LHCN-M2 (cell line): Measurements from ENCODE around the gene PIGQ. TPM values are rescaled to one million over a fixed set of nuclear protein-coding genes. Genes with fewer than 3 reads are reported as not detected.
A peak's percentile ranks its signal among the peaks of the same experiment; 100 is the strongest.
"Not testable (repeated sequence)": the region's sequence is repeated elsewhere in the genome, so short reads cannot be mapped to it uniquely, and the experiment has no call there.

Source experiments
- DNase-seq: peaks from one replicate; pipeline ENCODE4 v3.0.0-alpha.2; 2012; ENCODE audit warnings: low read depth
- total RNA-seq: library from RNA; depleted of rRNA; stranded (reverse); fragments of >200 nt; gene quantifications from 2 replicates; pipeline ENCODE4 v1.2.3, GENCODE V29; 2014

PIGQ gene
- total RNA-seq, 1 experiment from 2014 or later, result 46.7 TPM

DNA sequence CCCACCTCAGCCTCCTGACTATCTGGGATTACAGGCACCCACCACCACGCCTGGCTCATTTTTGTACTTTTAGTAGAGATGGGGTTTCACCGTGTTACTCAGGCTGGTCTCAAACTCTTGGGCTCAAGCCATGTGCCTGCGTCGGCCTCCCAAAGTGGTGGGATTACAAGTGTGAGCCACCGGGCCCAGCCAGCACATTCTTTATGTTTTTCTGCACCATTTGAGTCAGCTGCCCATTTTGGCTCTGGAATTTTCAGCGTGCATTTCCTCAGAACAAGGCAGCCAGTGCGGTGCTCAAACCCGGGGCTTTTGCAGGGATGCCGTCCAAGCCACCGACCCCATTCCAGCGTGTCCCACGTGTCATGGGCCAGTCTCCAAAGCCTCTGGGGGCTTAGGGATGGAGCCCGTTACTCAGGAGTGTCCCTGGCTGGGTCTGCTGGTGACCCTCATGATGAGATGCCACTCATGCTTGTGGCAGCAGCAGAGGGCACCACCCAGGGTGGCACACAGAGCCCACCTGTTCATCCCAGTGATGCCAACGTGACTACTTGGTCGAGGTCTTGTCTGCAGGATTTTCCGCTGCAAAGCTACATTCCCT lies 16.4 kb downstream of the PIGQ start:
- DNase-seq, result peak; percentile 37

DNA sequence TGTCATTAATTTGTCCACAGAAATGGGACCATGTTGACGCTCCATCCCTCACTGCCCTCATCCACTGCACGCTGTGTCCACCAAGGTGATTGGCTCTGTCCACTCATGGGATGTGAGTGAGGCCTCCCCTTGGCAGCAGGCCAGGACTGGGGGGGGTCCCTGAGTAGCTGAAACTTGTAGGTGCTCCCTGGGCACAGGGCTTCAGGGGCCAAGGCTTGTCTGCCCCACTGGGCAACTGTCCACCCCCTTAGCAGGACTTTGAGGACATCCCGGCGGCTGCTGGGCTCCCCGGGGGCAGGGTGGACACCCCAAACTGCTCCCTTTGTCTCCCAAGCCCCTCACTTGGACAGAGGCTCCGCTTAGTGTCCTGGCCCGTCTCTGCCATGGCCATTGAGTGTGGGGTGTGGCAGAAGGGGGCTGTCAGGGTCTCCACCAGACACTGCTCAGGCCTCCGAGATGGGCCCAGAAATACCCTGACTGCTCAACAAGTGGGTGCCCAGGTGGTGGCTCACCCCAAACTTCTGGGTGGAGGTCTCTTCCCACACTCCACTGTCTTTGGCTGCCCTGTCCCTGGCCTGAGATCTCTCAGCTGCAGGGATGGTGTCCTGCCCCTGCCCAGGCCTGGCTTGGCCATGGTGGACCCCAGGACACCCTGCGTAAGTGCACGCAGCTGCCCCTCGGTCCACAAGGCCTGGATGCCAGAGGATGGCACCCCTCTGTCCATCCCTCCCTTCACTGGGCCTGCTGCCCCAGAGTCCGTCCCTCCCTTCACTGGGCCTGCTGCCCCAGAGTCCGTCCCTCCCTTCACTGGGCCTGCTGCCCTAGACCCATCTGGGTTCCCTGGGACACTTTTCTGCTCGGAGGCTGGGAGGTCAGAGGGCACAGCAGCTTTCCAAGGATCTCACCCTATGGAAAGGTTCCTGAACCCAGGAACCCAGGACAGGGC lies 17.1 kb downstream of the PIGQ start:
- no peak for DNase-seq

- DNase-seq, result peak; percentile 51
These were observed 18.8 kb downstream of the PIGQ start for GRCh38 chr16:588639-588888.

DNA sequence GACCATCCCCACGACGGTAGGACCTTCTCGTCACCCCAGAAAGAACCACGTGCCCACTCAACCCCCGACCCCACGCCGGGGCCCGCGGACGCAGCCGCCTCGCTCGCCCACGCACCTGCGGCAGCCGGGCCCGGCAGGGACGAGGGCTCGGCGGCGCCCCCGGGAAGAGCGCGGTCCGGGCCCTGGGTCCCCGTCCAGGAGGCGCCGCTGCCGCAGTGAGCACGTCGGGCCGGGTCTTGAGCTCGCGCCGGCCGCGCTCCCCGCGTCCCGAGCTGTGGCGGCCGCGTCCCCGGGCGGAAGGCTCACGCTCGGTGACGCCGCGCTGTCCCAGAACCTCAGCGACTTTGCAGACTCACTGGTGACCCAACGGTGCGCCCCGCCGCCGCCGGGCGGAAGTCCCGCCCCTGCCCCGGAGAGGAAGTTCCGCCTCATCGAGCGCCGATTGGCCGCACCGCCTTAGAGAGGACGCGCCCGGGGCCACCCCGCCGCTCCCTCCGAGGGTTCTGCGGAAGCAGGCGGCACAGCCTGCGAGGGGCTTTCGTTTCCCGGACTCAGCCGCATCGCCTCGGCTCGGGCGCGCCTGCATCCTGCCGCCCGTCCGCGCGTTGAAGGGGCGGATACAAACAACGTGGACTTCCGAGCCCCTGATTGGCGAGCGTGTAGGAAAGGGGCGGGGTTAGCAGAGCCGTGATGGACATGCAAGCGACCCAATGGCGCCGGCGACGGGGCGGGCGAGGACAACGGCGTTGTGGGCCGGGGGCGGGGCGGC lies 19.3 kb downstream of the PIGQ start:
- DNase-seq, result peak; percentile 90

DNA sequence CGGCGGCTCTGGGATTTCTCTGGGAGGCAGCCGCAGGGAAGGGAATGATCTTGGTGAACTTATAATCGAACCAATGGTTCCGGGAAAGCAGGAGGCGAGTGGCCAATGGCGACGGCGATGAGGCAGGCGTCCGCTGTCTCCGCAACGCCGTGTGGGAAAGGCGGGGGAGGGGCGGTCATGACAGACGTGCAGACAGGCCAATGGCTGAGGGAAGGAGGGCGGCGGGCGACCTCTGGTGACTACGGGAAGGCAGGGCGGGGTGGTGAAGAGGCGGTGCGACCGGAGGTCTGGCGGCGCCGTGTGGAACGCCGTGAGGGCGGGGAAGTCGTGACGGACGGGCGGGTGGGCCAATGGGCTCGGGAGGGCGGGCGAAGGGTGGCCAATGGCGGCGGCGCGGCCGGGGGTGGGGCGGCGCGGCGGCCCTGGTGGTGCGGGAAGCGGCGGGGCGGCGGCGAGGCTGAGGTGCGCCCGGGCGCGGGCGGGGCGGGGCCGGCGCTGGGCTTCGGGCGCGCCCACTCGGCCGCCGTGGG lies 20.0 kb downstream of the PIGQ start, which contains the start of gene RAB40C:
TSS of gene RAB40C (plus strand) at position 409 of the 530 bp plus-strand sequence. CDS start 226 bp downstream, outside the sequence.
- DNase-seq, result peak; percentile 95

DNA sequence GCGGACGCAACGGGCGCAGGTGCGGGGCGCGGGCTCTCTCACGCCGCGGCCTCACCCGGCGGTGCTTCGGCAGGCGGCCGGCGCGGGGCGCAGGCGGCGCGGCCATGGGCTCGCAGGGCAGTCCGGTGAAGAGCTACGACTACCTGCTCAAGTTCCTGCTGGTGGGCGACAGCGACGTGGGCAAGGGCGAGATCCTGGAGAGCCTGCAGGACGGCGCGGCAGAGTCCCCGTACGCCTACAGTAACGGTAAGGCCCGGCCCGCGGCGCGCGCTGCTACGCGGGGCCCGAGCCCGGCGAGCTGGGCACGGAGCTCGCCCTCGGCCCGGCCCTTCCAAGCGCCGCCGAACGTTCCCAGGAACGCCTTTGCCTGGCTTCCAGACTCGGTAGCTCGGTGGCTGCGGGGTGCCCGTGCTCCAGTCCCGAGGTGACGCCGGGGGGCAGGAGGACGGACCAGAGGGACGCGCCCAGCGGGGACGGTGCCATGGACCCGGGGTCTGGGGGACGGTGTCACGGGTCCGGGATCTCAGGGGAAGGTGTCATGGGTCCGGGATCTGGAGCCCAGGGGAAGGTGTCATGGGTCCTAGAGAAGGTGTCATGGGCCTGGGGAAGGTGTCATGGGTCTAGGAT lies 20.5 kb downstream of the PIGQ start:
- DNase-seq, result peak; percentile 20

GRCh38 chr16:590815-591200 lies 21.0 kb downstream of the PIGQ start:
- DNase-seq, result no peak

- no peak for DNase-seq
These were observed 21.5 kb downstream of the PIGQ start for GRCh38 chr16:591231-591630.

GRCh38 chr16:591892-592517 lies 22.2 kb downstream of the PIGQ start:
- no peak for DNase-seq

DNA sequence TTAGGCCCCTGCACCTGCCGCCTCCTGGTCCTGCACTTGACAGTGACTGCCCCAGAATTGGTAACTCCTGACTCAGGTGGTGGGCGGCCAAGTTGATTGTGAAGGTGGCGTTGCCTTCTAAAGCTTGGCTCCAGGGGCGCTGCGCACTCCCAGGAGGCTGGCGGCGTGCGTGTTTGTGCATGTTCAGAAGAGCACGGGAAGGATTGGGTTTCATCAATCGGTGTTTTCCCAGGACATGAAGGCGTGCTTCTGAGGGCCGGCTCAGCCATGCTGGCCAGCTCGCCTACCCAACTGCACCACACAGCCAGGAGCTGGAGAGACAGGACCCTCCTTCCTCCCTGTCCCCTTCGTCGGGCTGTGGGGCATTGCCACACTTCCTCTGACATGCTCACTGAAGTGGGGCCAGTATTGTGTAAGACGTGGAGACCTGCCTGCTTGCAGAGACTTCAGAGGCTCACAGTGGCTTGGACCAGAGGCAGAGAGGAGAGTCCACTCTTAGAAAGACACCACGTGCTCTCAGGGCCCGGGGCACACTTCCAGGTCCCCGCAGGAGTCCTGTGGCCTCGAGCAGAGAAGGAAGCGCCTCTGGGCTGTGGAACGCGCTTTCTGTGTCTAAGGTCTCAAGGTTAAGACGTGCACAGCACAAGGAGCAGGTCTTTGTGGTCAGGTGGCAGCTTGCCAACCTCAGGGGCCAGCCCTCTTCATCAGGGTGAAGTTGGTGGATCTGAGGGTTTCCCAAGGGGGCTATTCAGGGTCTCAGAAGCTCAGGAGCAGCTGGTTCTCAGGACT lies 22.9 kb downstream of the PIGQ start:
- DNase-seq, result no peak

DNA sequence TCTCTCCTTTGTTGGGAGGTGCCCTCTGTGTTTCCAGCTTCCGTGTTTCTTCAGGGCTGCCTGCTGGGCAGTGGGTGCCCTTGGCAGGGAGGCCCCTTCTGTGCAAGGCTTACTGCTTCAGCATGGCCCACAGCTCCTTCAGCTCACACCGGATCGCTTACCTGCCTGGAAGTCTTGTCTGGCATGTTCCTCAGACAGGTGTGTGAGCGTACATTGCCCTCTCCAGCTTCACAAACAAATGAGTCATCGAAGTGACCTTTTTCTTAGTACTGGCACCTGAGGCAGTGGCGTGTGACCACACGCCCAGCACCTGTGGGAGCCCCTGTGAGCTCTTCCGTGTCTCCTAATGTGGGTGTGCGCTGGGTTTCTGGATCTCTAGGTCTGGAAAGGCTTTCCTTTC lies 23.6 kb downstream of the PIGQ start:
- DNase-seq, result no peak

DNA sequence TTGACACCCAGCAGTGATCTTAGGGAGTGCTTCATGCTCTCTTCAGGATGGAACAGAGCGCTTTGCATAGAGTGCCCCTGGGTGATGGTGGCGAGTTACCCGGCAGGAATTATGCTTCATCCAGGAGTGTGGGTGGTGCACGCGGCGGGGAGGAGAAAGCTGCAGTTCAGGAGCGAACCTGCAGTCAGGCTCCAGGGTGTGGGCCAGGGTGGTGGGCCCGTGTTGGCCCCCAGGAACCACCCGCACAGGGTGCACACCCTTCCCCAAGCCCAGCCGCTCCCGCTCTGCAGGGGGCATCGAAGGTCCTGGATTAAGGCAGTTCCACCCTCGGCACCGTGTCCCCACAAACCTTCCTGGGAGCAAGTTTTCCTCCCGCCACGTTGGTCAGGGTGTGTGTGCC lies 24.0 kb downstream of the PIGQ start:
- DNase-seq, result no peak

DNA sequence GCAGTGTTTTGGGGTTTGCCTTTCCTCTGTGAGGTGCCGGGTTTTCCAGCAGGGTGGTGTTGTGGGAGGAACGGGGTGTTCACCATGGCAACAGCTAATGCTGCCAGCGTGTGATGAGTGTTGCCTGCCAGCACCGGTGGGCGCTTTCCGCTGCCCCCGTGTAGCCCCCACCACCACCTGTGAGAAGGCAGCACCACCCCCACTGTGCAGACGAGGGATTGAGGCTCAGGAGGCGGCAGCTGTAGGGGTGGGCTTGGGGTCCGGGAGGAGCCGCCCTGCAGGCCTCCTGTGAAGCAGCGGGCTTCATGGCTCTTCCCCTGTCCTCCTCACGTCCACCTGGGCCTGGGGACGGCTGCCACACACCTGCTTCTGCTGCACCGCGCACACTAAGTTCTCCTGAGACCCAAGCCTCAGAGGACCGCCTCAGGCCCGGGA lies 25.3 kb downstream of the PIGQ start:
- no peak for DNase-seq

DNA sequence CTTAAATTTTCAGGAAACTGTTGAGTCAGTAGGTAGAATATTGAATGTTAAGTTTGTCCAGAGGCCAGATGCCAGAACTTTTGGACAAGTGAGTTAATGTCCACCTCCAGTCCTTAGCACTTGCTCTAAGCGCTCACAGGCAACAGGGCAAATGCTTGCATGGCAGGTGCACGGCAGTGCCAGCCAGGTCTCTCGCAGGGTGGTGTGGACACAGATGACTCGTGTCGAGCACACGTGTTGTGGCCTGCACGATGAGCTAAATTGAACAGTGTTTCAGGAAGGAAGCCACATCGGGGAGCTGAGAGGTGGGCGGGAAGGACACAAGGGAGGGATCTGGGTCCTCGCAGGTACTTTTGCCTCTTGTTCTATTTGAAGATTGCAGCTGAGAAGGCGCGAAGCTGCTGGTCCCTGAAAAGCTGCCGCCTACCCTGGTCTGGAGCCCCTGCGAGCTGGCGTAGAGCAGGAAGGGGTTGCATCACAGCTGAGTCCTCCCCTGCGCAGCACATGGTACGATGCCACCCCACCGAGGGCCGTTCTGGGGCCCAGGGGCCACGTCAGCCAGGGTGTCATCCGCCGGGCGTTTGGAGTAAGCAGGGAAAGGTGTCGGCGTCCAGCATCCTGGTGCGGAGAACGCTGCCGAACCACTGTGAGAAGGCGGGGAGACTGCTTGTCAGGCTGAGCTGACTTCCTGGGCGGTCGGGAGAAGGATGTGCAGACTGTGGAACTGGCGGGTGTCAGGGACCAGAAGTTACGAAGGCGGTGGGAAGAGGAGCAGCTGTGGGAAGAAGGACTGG lies 26.4 kb downstream of the PIGQ start:
- DNase-seq, result no peak

- no peak for DNase-seq
These were observed 26.9 kb downstream of the PIGQ start for GRCh38 chr16:596736-597060.

DNA sequence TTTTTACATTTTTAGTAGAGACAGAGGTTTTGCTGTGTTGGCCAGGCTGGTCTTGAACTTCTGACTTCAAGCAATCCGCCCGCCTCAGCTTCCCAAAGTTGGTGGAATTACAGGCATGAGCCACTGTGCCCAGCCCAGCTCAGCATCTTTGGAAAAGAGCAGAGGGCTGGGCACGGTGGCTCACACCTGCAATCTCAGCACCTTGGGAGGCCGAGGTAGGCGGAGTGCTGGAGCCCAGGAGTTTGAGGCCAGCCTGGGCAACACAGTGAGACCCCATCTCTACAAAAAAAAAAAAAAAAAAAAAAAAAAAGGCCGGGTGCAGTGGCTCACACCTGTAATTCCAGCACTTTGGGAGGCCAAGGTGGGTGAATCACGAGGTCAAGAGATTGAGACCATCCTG lies 27.9 kb downstream of the PIGQ start:
- not testable (repeated sequence) for DNase-seq

DNA sequence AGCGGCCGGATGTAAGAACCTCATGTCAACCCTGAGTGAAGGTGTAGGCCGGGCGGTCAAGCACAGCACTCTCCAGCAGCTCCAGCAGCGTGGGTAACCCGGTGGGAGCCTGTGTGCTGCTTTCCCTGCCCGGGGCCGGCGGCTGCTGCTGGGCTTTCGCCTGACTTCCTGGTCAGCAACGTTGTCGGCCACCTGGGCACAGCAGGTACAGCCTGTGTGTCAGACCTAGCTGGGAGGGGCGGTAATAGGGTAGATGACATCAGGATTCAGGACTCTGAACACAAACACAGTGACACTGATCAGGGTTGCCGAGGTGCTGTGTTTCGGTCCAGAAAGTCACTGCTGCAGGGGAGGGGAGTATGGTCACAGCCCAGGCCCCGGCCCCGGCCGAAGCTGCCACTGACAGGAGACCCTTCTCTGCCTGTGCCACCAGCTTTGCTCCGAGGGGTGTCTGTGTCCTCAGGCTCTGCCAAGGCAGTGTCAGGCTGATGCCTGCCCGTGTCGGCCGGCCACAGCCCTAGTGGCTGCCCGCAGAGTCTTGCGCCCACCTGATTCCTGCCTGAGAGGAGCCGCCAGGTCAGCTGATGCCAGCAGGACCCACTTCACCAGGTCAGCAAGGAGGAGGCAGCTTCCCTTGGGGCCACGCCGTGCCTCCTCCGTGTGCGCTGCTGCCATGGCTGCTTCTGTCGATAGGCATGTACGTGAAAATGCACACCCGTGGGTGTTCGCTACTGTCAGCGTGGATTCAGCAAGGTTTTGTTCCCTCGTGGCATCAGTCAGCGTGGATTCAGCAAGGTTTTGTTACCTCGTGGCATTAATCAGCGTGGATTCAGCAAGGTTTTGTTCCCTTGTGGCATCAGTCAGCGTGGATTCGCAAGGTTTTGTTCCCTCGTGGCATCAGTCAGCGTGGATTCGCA lies 29.3 kb downstream of the PIGQ start:
- DNase-seq, result no peak

- no peak for DNase-seq
These were observed 31.0 kb downstream of the PIGQ start for GRCh38 chr16:600781-601180.

DNA sequence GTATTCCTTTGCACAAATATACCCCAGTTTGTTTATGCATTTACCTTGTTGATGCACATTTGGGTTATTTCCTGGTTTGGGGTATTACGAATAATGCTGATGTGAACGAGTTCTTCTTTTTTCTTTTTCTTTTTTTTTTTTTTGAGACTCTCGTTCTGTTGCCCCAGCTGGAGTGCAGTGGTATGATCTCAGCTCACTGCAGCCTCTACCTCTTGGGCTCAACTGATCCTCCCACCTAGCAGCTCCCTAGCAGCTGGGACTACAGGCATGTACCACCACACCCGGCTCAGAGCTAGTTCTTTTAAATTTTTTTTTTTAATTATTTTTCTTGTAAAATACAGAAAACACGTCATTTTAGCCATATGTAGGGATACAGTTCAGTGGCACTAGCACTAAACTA lies 34.2 kb downstream of the PIGQ start:
- DNase-seq, result no peak
